HG03108 (cell line): ENCODE measurements around the gene KEAP1.

Experiments used
- ATAC-seq: cut with Tn5 transposase; IDR thresholded peaks from one replicate; pipeline ENCODE4 v1.9.1; 2021; ENCODE audit warnings: moderate library complexity; ENCODE audit not compliant: unreplicated experiment

KEAP1 gene

GRCh38 chr19:10525636-10526035 is 22.5 kb upstream of the KEAP1 start:
- no peak for ATAC-seq

- no peak for ATAC-seq
Measured at GRCh38 chr19:10523135-10523636, 20.0 kb upstream of the KEAP1 start.

- no peak for ATAC-seq
Measured at GRCh38 chr19:10521461-10522171, 18.5 kb upstream of the KEAP1 start.

GRCh38 chr19:10520652-10521318 is 17.6 kb upstream of the KEAP1 start:
- ATAC-seq, result no peak

- no peak for ATAC-seq
Measured at GRCh38 chr19:10519421-10519820, 16.3 kb upstream of the KEAP1 start.

GRCh38 chr19:10518444-10519361 is 15.5 kb upstream of the KEAP1 start:
- no peak for ATAC-seq

- no peak for ATAC-seq
Measured at GRCh38 chr19:10517760-10518443, 14.7 kb upstream of the KEAP1 start.

GRCh38 chr19:10517361-10517759 is 14.2 kb upstream of the KEAP1 start, which contains the start of gene S1PR5:
S1PR5 (minus strand) TSS chr19:10517447; CDS start chr19:10515011, 2,436 bp downstream.
- no peak for ATAC-seq

- no peak for ATAC-seq
Measured at GRCh38 chr19:10516671-10517286, 13.6 kb upstream of the KEAP1 start.

GRCh38 chr19:10516064-10516385 is 12.9 kb upstream of the KEAP1 start:
- ATAC-seq, result no peak

- no peak for ATAC-seq
Measured at GRCh38 chr19:10514211-10515145, 11.3 kb upstream of the KEAP1 start.

- ATAC-seq, result no peak
Measured at GRCh38 chr19:10513223-10513622, 10.1 kb upstream of the KEAP1 start.

GRCh38 chr19:10510301-10510802 is 7.2 kb upstream of the KEAP1 start:
- ATAC-seq, result no peak

- ATAC-seq, result no peak
Measured at GRCh38 chr19:10508707-10509106, 5.6 kb upstream of the KEAP1 start.

GRCh38 chr19:10508036-10508435 is 4.9 kb upstream of the KEAP1 start:
- ATAC-seq, result no peak

GRCh38 chr19:10505583-10506229 is 2.5 kb upstream of the KEAP1 start:
- no peak for ATAC-seq

- ATAC-seq, result peak; percentile 84
Measured at GRCh38 chr19:10502524-10503001, 593 bp downstream of the KEAP1 start.

GRCh38 chr19:10501971-10502523 is 1.1 kb downstream of the KEAP1 start:
- peak; percentile 37 for ATAC-seq
